Naive B cell (primary cell): ENCODE results near the gene DES. TPM values are rescaled to one million over a fixed set of nuclear protein-coding genes. Genes with fewer than 3 reads are reported as not detected.

ENCODE experiments used
- ATAC-seq, 2 donors: fragments of 150-1000 bp; cut with Tn5 transposase; 2 replicates each; pipeline ENCODE4 v1.10.0; 2021; ENCODE audit warnings: low read depth in 2 of 2, mild to moderate bottlenecking in 2 of 2, moderate library complexity in 2 of 2
- DNase-seq: peaks from one replicate; pipeline ENCODE4 v3.0.0; 2022
- H3K27ac Mint-ChIP-seq, 6 donors: one replicate each; pipeline ENCODE4 v1.8.0; 2020 to 2022; ENCODE audit warnings: mild to moderate bottlenecking in 6 of 6, mixed read lengths in 6 of 6, moderate library complexity in 5 of 6, inconsistent platforms in 2 of 6
- H3K27me3 Mint-ChIP-seq, 3 donors: one replicate each; pipeline ENCODE4 v1.8.0; 2021 to 2022; ENCODE audit warnings: mixed read lengths in 3 of 3, mild to moderate bottlenecking in 1 of 3
- H3K36me3 Mint-ChIP-seq, 2 donors: one replicate each; pipeline ENCODE4 v1.8.0; 2020 to 2022; ENCODE audit warnings: mixed read lengths in 2 of 2, inconsistent platforms in 1 of 2, mild to moderate bottlenecking in 1 of 2
- H3K4me1 Mint-ChIP-seq, 3 donors: one replicate each; pipeline ENCODE4 v1.8.0; 2020 to 2022; ENCODE audit warnings: mixed read lengths in 3 of 3, inconsistent platforms in 1 of 3, mild to moderate bottlenecking in 1 of 3, moderate library complexity in 1 of 3
- H3K4me3 Mint-ChIP-seq, 8 donors: one replicate each; pipeline ENCODE4 v1.8.0; 2020 to 2022; ENCODE audit warnings: mild to moderate bottlenecking in 8 of 8, mixed read lengths in 8 of 8, moderate library complexity in 8 of 8, inconsistent platforms in 2 of 8
- H3K9me3 Mint-ChIP-seq, 7 donors: one replicate each; pipeline ENCODE4 v1.8.0; 2020 to 2022; ENCODE audit warnings: mixed read lengths in 7 of 7, mild to moderate bottlenecking in 5 of 7, inconsistent platforms in 2 of 7, moderate library complexity in 1 of 7
- polyA plus RNA-seq, 6 donors: library from polyadenylated mRNA; unstranded; fragments of 300-500 nt; fragmentation: Illumina TruSeq; gene quantifications; one replicate each; pipeline ENCODE4 v1.2.3, GENCODE V29; 2021; ENCODE audit warnings: low read depth in 6 of 6

Gene DES
- polyA plus RNA-seq, 6 donors from 2014 or later: not detected

DNA sequence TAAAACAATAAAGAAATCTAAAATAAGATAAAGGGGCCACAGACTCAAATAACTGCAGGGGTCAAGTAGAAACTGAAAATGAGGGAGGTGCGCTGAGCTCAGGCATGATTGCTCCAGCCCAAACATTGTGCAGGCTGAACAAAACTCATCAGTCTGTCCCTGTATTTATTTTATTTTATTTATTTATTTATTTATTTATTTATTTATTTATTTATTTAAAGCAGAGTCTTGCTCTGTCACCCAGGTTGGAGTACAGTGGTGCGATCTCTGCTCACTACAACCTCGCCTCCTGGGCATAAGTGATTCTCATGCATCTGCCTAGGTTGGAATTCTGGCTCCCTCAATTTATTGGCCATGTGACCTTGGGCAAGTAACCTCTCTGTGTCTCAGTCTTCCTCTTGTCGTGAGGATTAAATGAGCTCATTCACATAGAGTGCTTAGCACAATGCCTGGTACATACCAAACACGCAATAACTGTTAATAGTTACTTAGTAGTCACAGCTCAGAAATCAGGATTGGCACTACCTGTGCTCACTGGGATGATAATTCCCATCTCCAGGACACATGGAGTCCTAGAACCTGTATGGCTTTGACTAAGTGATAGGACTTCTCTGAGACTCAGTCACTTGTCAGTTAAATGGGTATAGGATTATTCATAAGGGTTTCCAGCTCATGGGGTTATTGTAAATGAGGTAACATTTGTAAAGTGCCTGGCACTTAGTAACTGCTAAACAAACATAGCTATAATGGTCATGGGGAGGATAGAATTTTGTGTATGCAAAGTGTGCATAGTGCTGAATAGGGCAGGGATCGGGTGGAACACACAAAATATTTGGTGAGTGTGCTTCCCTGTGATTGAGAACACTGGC, 22.4 kb downstream of the DES start:
- peak overlapping the region in 2 of 6 donors; percentile 34 to 40 for H3K27ac Mint-ChIP-seq
- peaks cover 0 to 2% (median 0%) of the 10 kb centered on the region in 7 donors for H3K9me3 Mint-ChIP-seq
- H3K4me1 Mint-ChIP-seq: peaks cover 17 to 21% (median 19%) of the 10 kb centered on the region in 3 donors
- peaks cover 0 to 14% of the 10 kb centered on the region in 2 donors for H3K36me3 Mint-ChIP-seq
- ATAC-seq: peak; percentile 15 to 30
- DNase-seq: no peak
- H3K4me3 Mint-ChIP-seq: peak overlapping the region; percentile 56 to 90 (median 82)
- peaks cover 13 to 47% (median 46%) of the 10 kb centered on the region in 3 donors for H3K27me3 Mint-ChIP-seq

DNA sequence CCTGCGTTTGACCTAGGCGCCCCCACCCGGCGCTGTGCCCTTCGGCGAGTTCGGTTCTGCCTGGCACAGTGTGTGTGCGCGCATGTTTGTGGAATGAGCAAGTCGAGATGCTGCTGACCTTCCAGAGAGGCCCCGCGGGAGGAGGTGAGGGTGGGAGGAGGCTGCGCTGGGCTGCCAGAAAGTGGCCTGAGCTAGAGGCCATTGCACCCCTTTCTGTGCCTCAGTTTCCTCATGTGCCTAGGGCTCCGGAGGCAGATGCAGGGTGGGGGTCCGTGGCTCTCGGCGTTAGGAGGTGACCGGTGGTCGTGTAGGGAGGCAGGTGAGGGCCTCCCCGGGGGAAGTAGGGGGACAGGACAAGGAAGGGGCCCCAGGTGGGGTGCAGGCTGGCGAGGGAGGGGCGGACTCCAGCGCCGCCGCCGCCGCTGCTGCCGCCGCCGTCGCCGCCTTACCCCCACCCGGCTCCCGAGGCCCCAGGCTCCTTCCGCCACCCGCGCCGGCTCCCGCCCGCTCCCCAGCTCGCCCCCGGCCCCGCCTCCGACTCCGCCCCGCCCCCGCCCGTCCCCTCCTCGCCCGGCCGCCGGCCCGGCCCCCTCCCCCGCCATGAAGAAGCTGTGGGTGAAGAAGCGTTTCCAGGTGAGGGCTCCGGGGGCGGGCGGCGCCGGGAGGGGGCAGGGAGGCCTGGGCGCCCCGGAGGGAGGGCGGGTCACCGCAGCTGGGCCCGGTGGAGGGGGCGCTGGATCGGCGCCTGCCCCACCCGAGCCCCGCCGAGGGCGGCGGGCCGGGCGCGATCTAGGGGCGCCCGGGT, 23.5 kb downstream of the DES start:
- peak overlapping the region; percentile 56 to 90 (median 82) for H3K4me3 Mint-ChIP-seq
- peak overlapping the region in 1 of 6 donors; percentile 66 for H3K27ac Mint-ChIP-seq
- H3K36me3 Mint-ChIP-seq: peaks cover 0 to 14% of the 10 kb centered on the region in 2 donors
- no peak for DNase-seq
- peaks cover 16 to 57% (median 54%) of the 10 kb centered on the region in 3 donors for H3K27me3 Mint-ChIP-seq
- H3K4me1 Mint-ChIP-seq: peaks cover 16 to 21% (median 17%) of the 10 kb centered on the region in 3 donors
- ATAC-seq: peak; percentile 42 to 63
- H3K9me3 Mint-ChIP-seq: peaks cover 0 to 2% (median 0%) of the 10 kb centered on the region in 7 donors

DNA sequence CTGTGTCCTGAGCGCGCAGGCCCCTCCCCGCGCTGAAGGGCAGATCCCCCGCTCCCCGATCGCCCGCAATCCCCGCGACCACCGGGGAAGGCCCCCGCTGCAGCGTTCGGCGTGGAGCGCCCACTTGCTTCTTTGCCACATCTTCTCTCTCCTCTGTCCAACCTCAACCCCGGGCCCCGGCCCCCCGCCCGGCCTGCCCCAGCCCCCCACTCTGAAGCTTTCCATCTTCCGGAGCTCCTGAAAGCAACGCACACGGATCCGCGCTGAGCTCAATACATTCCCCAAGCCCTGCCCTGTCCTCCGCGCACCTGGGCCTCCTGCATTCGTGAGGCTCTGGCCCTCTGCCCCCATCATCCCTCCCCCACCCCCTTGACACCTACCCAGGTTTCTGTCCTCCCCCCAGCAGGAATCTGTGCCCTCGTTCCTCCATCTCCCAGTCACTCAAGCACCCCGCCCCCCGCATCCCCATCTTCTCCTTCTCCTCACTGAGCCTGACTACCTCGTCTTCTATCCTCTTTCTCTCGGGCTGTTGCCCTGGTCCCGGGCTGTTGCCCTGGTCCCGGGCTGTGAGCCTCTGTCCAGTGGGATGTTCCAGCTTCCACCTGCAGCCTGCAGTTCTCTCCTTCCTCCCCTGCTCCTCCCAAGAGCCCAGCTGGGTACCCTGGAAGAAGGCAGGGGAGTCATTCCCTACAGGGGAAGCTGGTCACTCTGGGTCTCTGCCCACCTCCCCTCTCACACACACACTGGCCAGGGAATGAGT, 24.3 kb downstream of the DES start:
- Mint-ChIP-seq H3K4me3 (peak overlapping the region; percentile 41 to 91 (median 81)), H3K4me1 (peaks cover 16 to 21% (median 17%) of the 10 kb centered on the region in 3 donors), H3K27ac (peak overlapping the region in 1 of 6 donors; percentile 58), H3K27me3 (peaks cover 16 to 65% (median 59%) of the 10 kb centered on the region in 3 donors), H3K9me3 (peaks cover 0 to 2% (median 0%) of the 10 kb centered on the region in 7 donors), H3K36me3 (peaks cover 0 to 14% of the 10 kb centered on the region in 2 donors)
- no peak for DNase-seq
- ATAC-seq: no peak

DNA sequence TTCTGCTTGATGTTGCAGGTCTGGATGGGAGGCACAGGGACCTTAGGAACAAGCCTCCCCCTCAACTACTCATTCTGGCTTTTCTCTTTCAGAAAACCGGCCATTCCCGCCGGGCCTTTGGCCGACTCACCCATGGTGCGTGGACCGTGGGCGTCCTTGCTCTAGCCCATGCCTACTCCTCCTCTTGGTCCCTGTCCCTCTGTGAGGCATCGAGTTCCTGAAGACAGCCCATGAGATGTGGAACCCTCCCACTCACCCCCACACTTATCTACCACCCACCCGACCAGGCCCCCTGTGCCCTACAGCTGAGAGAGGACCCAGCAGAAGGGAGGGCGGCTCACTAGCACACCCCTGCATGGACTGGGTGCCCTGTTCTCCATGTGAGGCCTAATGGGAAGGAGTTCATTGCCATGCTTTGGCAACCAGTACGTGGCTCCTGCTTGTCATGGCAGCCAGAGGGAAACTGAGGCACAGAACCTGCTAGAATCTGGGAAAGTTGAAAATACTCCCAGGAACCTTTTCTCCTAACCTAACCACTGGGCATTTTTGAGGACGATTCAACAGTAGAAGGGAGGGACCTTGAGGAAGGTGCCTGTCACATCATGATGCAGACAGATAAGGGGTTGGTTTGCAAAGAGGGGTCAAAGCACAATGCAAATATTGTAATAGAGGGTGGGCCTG, 25.0 kb downstream of the DES start:
- peaks cover 0 to 14% of the 10 kb centered on the region in 2 donors for H3K36me3 Mint-ChIP-seq
- ATAC-seq (no peak), DNase-seq (no peak)
- peak overlapping the region; percentile 41 to 91 (median 80) for H3K4me3 Mint-ChIP-seq
- peaks cover 16 to 69% (median 66%) of the 10 kb centered on the region in 3 donors for H3K27me3 Mint-ChIP-seq
- H3K4me1 Mint-ChIP-seq: peaks cover 16 to 21% (median 17%) of the 10 kb centered on the region in 3 donors
- H3K9me3 Mint-ChIP-seq: peaks cover 0 to 2% (median 0%) of the 10 kb centered on the region in 7 donors
- H3K27ac Mint-ChIP-seq: peak overlapping the region in 2 of 6 donors; percentile 28 to 58

DNA sequence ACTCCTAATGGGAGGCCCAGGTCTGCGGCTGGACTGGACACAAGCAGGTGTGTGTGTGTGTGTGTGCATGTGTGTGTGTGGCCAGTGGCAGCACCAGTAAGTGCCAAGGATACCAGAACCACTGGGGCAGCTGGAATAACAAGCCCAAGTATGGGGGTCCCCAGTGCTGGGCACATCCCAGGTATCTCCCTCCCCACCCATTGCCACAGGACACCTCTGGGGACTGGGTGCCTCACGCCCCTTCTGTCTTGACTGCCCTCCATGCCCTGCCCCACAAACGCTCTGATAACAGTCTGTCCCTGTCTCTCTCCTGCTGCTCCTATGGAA, 25.5 kb downstream of the DES start:
- no peak for ATAC-seq
- no peak overlapping the region for H3K27ac Mint-ChIP-seq
- peaks cover 16 to 21% (median 17%) of the 10 kb centered on the region in 3 donors for H3K4me1 Mint-ChIP-seq
- H3K4me3 Mint-ChIP-seq: peak overlapping the region in 3 of 8 donors; percentile 41 to 71 (median 57)
- peaks cover 0 to 14% of the 10 kb centered on the region in 2 donors for H3K36me3 Mint-ChIP-seq
- DNase-seq: no peak
- H3K9me3 Mint-ChIP-seq: peaks cover 0 to 2% (median 0%) of the 10 kb centered on the region in 7 donors
- peaks cover 16 to 69% (median 66%) of the 10 kb centered on the region in 3 donors for H3K27me3 Mint-ChIP-seq

DNA sequence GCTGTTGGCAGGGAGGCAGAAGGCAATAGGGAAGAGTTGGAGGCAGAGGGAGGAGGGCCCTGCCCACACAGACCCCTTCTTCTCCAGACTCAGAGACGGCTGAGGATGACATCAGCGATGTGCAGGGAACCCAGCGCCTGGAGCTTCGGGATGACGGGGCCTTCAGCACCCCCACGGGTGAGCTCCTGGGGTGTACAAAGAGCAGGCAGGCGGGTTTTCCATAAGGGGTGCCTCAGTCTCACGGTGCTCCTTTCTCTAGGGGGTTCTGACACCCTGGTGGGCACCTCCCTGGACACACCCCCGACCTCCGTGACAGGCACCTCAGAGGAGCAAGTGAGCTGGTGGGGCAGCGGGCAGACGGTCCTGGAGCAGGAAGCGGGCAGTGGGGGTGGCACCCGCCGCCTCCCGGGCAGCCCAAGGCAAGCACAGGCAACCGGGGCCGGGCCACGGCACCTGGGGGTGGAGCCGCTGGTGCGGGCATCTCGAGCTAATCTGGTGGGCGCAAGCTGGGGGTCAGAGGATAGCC, 26.5 kb downstream of the DES start:
- no peak for ATAC-seq
- peak overlapping the region in 1 of 8 donors; percentile 41 for H3K4me3 Mint-ChIP-seq
- H3K27me3 Mint-ChIP-seq: peaks cover 21 to 77% (median 73%) of the 10 kb centered on the region in 3 donors

DNA sequence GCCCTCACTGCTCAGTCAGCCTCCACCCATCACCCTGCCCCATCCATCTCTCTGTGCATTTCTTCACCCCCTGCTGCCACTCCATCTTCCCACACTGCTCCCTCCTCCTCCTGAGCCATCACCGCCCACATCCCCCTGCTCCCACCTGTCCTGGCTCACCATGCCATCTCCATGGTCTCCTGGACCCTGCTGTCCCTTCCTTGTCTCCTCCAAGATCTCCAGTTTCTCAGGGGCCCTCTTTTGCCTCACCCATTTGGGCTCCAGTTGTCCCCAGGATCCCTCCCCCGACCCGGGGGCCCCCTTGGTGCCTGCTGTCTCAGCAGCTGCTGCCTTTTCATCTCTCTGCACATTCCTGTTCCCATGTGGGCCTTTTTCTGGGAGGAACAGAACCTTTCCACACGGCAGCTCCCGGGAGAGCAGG, 27.1 kb downstream of the DES start:
- Mint-ChIP-seq H3K4me3 (no peak overlapping the region), H3K9me3 (peaks cover 0 to 5% (median 0%) of the 10 kb centered on the region in 7 donors)

More for the DNA sequence above, 26.5 kb downstream of the DES start:
- Mint-ChIP-seq H3K27ac (no peak overlapping the region), H3K9me3 (peaks cover 0 to 3% (median 0%) of the 10 kb centered on the region in 7 donors), H3K36me3 (peaks cover 0 to 14% of the 10 kb centered on the region in 2 donors), H3K4me1 (peaks cover 16 to 21% (median 17%) of the 10 kb centered on the region in 3 donors)
- DNase-seq: no peak

DNA sequence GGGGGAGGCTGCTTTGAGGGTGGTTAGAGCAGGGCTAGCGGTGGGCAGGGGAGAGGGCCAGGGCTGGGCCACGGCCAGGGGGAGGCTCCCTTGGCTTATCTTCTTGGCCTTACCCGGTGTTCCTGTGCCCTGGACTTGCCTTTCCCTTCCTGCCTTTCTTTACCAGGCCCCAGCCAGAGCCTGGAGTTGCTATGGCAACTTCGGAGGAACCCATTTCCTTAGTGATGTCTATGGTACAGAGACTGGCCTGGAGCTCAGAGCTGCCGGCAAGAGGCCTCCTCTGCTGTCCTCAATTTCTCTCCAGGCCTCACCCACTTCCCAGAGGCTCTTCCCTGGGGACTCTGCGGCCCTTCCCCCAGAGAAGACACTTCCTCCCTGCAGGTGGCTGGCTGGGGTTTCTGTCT, 27.9 kb downstream of the DES start:
- Mint-ChIP-seq H3K27ac (no peak overlapping the region), H3K4me3 (peak overlapping the region in 1 of 8 donors; percentile 41), H3K27me3 (peaks cover 27 to 85% (median 81%) of the 10 kb centered on the region in 3 donors), H3K4me1 (peaks cover 13 to 16% (median 14%) of the 10 kb centered on the region in 3 donors), H3K9me3 (peaks cover 0 to 5% (median 0%) of the 10 kb centered on the region in 7 donors), H3K36me3 (peaks cover 0 to 10% of the 10 kb centered on the region in 2 donors)
- no peak for ATAC-seq
- DNase-seq: no peak

More for the DNA sequence above, 27.1 kb downstream of the DES start:
- no peak overlapping the region for H3K27ac Mint-ChIP-seq
- H3K4me1 Mint-ChIP-seq: peaks cover 17 to 21% (median 18%) of the 10 kb centered on the region in 3 donors
- H3K27me3 Mint-ChIP-seq: peaks cover 27 to 83% (median 79%) of the 10 kb centered on the region in 3 donors
- no peak for DNase-seq
- no peak for ATAC-seq
- H3K36me3 Mint-ChIP-seq: peaks cover 0 to 14% of the 10 kb centered on the region in 2 donors

DNA sequence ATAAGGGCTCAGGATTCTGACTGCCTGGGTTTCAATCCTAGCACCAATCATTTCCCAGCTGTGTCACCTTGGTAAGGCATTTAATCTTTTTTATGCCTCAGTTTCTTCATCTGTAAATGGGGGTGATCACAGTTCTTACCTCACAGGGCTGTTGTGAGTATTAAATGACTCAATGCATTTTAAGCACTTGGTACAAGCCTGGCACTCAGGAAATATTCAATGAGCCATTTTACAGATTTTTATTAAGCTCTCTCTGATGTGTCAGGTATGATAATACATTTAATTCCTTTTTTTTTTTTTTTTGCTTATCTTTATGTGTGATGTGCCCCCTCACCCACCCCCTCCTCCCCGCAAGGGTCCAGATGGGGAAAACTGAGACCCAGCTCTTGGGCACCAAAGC, 28.5 kb downstream of the DES start:
- Mint-ChIP-seq H3K4me1 (peaks cover 8 to 10% (median 9%) of the 10 kb centered on the region in 3 donors), H3K4me3 (no peak overlapping the region), H3K27ac (no peak overlapping the region), H3K36me3 (peaks cover 0 to 8% of the 10 kb centered on the region in 2 donors), H3K27me3 (peaks cover 25 to 86% (median 81%) of the 10 kb centered on the region in 3 donors), H3K9me3 (peaks cover 0 to 5% (median 0%) of the 10 kb centered on the region in 7 donors)
- ATAC-seq: no peak
- no peak for DNase-seq

DNA sequence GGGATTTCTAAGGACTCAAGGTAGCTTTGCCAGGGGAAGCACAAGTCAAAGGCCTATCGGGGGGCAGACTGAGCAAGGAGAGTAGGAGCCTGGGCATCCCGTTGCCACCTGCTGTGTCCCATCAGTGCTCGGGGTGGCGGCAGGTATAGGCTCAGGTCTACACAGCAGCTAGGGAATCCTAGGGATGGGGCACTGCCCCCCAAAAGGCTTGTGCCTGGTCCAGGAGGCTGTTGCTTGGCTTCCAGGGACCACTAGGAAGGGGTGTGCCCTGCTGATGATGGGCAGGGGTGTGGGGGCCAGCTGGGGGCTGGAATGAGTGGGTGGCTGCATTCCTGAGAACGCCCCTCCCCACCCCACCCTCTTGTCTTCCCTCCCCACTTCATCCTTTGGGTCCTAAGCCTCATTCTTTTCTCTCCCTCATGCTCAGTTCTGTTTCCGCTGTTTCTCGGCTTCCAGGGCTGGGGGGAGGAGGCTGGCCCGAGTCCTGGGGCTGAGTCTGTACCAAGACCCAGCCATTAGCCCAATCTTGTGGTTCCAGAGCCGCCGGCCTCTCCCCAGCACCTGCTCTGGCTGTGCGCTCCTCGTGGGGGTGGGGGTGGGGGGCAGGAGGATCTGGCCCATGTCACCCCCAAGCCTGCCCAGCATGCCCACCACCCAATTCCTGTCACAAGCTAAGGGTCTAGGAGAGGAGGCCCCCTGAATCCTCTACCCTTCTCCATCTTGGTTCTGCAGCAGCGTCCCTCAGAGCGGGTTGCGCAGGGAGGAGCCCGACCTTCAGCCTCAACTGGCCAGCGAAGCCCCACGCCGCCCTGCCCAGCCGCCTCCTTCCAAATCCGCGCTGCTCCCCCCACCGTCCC, 29.3 kb downstream of the DES start:
- H3K4me1 Mint-ChIP-seq: peaks cover 6 to 8% (median 8%) of the 10 kb centered on the region in 3 donors
- H3K36me3 Mint-ChIP-seq: peaks cover 0 to 6% of the 10 kb centered on the region in 2 donors
- peaks cover 0 to 5% (median 0%) of the 10 kb centered on the region in 7 donors for H3K9me3 Mint-ChIP-seq
- H3K27ac Mint-ChIP-seq: no peak overlapping the region
- ATAC-seq (no peak), DNase-seq (no peak)
- H3K4me3 Mint-ChIP-seq: no peak overlapping the region
- peaks cover 33 to 88% (median 87%) of the 10 kb centered on the region in 3 donors for H3K27me3 Mint-ChIP-seq

DNA sequence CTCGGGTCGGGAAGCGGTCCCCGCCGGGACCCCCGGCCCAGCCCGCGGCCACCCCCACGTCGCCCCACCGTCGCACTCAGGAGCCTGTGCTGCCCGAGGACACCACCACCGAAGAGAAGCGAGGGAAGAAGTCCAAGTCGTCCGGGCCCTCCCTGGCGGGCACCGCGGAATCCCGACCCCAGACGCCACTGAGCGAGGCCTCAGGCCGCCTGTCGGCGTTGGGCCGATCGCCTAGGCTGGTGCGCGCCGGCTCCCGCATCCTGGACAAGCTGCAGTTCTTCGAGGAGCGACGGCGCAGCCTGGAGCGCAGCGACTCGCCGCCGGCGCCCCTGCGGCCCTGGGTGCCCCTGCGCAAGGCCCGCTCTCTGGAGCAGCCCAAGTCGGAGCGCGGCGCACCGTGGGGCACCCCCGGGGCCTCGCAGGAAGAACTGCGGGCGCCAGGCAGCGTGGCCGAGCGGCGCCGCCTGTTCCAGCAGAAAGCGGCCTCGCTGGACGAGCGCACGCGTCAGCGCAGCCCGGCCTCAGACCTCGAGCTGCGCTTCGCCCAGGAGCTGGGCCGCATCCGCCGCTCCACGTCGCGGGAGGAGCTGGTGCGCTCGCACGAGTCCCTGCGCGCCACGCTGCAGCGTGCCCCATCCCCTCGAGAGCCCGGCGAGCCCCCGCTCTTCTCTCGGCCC, 30.1 kb downstream of the DES start:
- Mint-ChIP-seq H3K4me3 (no peak overlapping the region), H3K27ac (no peak overlapping the region), H3K36me3 (no peaks in the 10 kb centered on the region), H3K9me3 (peaks cover 0 to 5% (median 0%) of the 10 kb centered on the region in 7 donors), H3K27me3 (peaks cover 39 to 88% (median 87%) of the 10 kb centered on the region in 3 donors), H3K4me1 (peaks cover 0 to 1% (median 0%) of the 10 kb centered on the region in 3 donors)
- no peak for ATAC-seq
- DNase-seq: no peak
